DND-41 (cell line): ENCODE results near the gene SLC2A9.

Experiments used
- CTCF ChIP-seq: IDR thresholded peaks from 2 replicates; pipeline ENCODE4 v1.5.1; 2012; ENCODE audit warnings: borderline replicate concordance, low read length, moderate library complexity, mild to moderate bottlenecking; ENCODE audit not compliant: poor library complexity, severe bottlenecking; ENCODE audit errors: extremely low read depth
- EZH2 ChIP-seq: IDR thresholded peaks from 3 replicates; pipeline ENCODE4 v1.6.1; 2012; ENCODE audit warnings: borderline replicate concordance, low read depth, mild to moderate bottlenecking, moderate library complexity, low read length, inconsistent platforms; ENCODE audit not compliant: severe bottlenecking

GRCh38 chr4:9867751-9868425 lies 153.4 kb downstream of the SLC2A9 start:
- TF ChIP-seq CTCF (no peak), EZH2 (no peak)
